GM12891 (cell line): Measurements from ENCODE around the gene NAA10.

ENCODE experiments used
- DNase-seq: peaks from one replicate; pipeline ENCODE4 v3.0.0; 2011; ENCODE audit warnings: low spot score; ENCODE audit not compliant: insufficient read length
- FAIRE-seq: peaks from 2 replicates; lab custom pipeline; 2011; peaks lifted over from hg19 to GRCh38; lab: Jason Lieb, UNC
- PAX5 ChIP-seq: IDR thresholded peaks from 2 replicates; pipeline ENCODE4 v1.6.1; 2011; ENCODE audit warnings: low read length, moderate library complexity, mild to moderate bottlenecking; ENCODE audit not compliant: insufficient read depth, severe bottlenecking
- POLR2A ChIP-seq: IDR thresholded peaks from 2 replicates; pipeline ENCODE4 v1.6.1; 2011; ENCODE audit warnings: low read depth, low read length, control low read depth
- POLR2AphosphoS5 ChIP-seq: IDR thresholded peaks from 2 replicates; pipeline ENCODE4 v1.6.1; 2011; ENCODE audit warnings: low read depth, low read length, control low read depth
- POU2F2 ChIP-seq: IDR thresholded peaks from 2 replicates; pipeline ENCODE4 v1.6.1; 2011; ENCODE audit warnings: low read depth, mild to moderate bottlenecking, control low read depth, low read length, moderate library complexity
- SPI1 ChIP-seq: IDR thresholded peaks from 2 replicates; pipeline ENCODE4 v1.6.1; 2011; ENCODE audit warnings: low read depth, low read length, control low read depth
- TAF1 ChIP-seq: IDR thresholded peaks from 2 replicates; pipeline ENCODE4 v1.6.1; 2011; ENCODE audit warnings: low read depth, low read length, control low read depth

NAA10 gene

GRCh38 chrX:153967536-153968224 is 32.8 kb upstream of the NAA10 start:
- FAIRE-seq = peak; percentile 96
- DNase-seq = no peak
- TF ChIP-seq SPI1 (no peak), POU2F2 (no peak)

- FAIRE-seq = no peak
- TF ChIP-seq POLR2AphosphoS5 (peak; percentile 37; the same call in 1 of the 2 replicates), TAF1 (no peak)
- no peak for DNase-seq
Measured at GRCh38 chrX:153966841-153967535, 32.2 kb upstream of the NAA10 start.

- DNase-seq = no peak
- no peak for TF ChIP-seq TAF1
- no peak for TF ChIP-seq POU2F2
- TF ChIP-seq POLR2AphosphoS5 = no peak
- FAIRE-seq = no peak
Measured at GRCh38 chrX:153966283-153966688, 31.4 kb upstream of the NAA10 start.

- TF ChIP-seq SPI1 = no peak
- TF ChIP-seq POLR2AphosphoS5 = no peak
- TF ChIP-seq POLR2A = no peak
- no peak for TF ChIP-seq TAF1
- TF ChIP-seq PAX5 = no peak
- no peak for TF ChIP-seq POU2F2
- DNase-seq = no peak
- peak; percentile 33 for FAIRE-seq
Measured at GRCh38 chrX:153965406-153965805, 30.6 kb upstream of the NAA10 start.

GRCh38 chrX:153964105-153964504 is 29.3 kb upstream of the NAA10 start:
- TF ChIP-seq PAX5 (no peak), POLR2AphosphoS5 (no peak), POLR2A (no peak), TAF1 (no peak), SPI1 (no peak), POU2F2 (no peak)
- FAIRE-seq = no peak
- DNase-seq = no peak

- no peak for TF ChIP-seq POLR2AphosphoS5
- no peak for TF ChIP-seq PAX5
- no peak for TF ChIP-seq TAF1
- no peak for TF ChIP-seq SPI1
- no peak for TF ChIP-seq POU2F2
- no peak for TF ChIP-seq POLR2A
- FAIRE-seq (no peak), DNase-seq (no peak)
Measured at GRCh38 chrX:153963546-153963945, 28.7 kb upstream of the NAA10 start.

- no peak for TF ChIP-seq PAX5
- no peak for TF ChIP-seq POU2F2
- no peak for TF ChIP-seq POLR2AphosphoS5
- no peak for TF ChIP-seq POLR2A
- TF ChIP-seq SPI1 = no peak
- TF ChIP-seq TAF1 = no peak
- FAIRE-seq = no peak
- DNase-seq = no peak
Measured at GRCh38 chrX:153961292-153961691, 26.5 kb upstream of the NAA10 start.

- no peak for FAIRE-seq
- TF ChIP-seq POLR2AphosphoS5 (no peak), POLR2A (no peak)
Measured at GRCh38 chrX:153960786-153961185, 25.9 kb upstream of the NAA10 start.

GRCh38 chrX:153960077-153960476 is 25.2 kb upstream of the NAA10 start:
- no peak for FAIRE-seq
- TF ChIP-seq SPI1 (no peak), PAX5 (no peak), POLR2AphosphoS5 (no peak), POLR2A (no peak), TAF1 (no peak), POU2F2 (no peak)
- DNase-seq = no peak

More at GRCh38 chrX:153960786-153961185, 25.9 kb upstream of the NAA10 start:
- no peak for DNase-seq

GRCh38 chrX:153959649-153960048 is 24.8 kb upstream of the NAA10 start:
- FAIRE-seq (no peak), DNase-seq (no peak)
- TF ChIP-seq POLR2AphosphoS5 = no peak
- no peak for TF ChIP-seq TAF1
- TF ChIP-seq POLR2A = no peak
- no peak for TF ChIP-seq POU2F2
- no peak for TF ChIP-seq PAX5
- TF ChIP-seq SPI1 = no peak
